HepG2 (cell line): Measurements from ENCODE around the gene CCDC148. TPM values are rescaled to one million over a fixed set of nuclear protein-coding genes. Genes with fewer than 3 reads are reported as not detected.

Source experiments
- ATAC-seq: fragments of 200-7000 bp; cut with Tn5 transposase; 3 replicates; pipeline ENCODE4 v1.9.1; 2020; ENCODE audit warnings: mild to moderate bottlenecking, moderate library complexity
- BruUV-seq: library from RNA; stranded (reverse); fragments of 400-500 nt; replicated peaks from 2 replicates; lab custom pipeline; 2021; lab: Mats Ljungman, UMichigan
- CTCF ChIA-PET: fragments of 300-600 bp; formaldehyde crosslinking; extraction: SDS; loops from one replicate; lab custom pipeline; 2021; ENCODE audit warnings: low total read pairs, inconsistent platforms, low intra/inter-chr PET ratio; lab: Yijun Ruan, JAX
- POLR2A ChIA-PET: fragments of 350-600 bp; sonication (Branson Sonifier 250); formaldehyde crosslinking; loops from one replicate; lab custom pipeline; 2020; ENCODE audit warnings: antibody characterized with exemption, inconsistent platforms; lab: Yijun Ruan, JAX
- DNase-seq: peaks from one replicate; pipeline ENCODE4 v3.0.0-alpha.2; 2015; ENCODE audit warnings: low spot score
- FAIRE-seq: peaks from 3 replicates; lab custom pipeline; 2011; peaks lifted over from hg19 to GRCh38; lab: Jason Lieb, UNC
- H2AFZ ChIP-seq: one replicate; pipeline ENCODE4 v1.6.1; 2011; ENCODE audit warnings: low read length, inconsistent platforms
- H3K27ac ChIP-seq: fragments of 300-600 bp; 3 replicates; pipeline ENCODE4 v1.8.0; 2011; ENCODE audit warnings: mixed run types, mild to moderate bottlenecking, mixed read lengths, low read length, inconsistent platforms; ENCODE audit not compliant: insufficient read depth; ENCODE audit errors: extremely low read length
- H3K27me3 ChIP-seq, 2 experiments: fragments of 200-600 bp in 1 of 2; 2 replicates in 1 of 2; 3 replicates in 1 of 2; pipeline versions ENCODE4 v1.6.0 to v1.8.0; 2011; ENCODE audit warnings: low read length in 2 of 2, mild to moderate bottlenecking in 2 of 2, moderate library complexity in 2 of 2, inconsistent platforms in 1 of 2; ENCODE audit not compliant: insufficient read depth in 2 of 2, control insufficient read depth in 1 of 2
- H3K36me3 ChIP-seq, 2 experiments: fragments of 200-600 bp in 1 of 2; replicated peaks in 1 of 2; 2 replicates in 1 of 2; 3 replicates in 1 of 2; pipeline versions ENCODE4 v1.5.1 to v1.8.0; 2011; ENCODE audit warnings: low read length in 2 of 2, inconsistent platforms in 1 of 2; ENCODE audit not compliant: insufficient read depth in 2 of 2, control insufficient read depth in 1 of 2
- H3K4me1 ChIP-seq: 2 replicates; pipeline ENCODE4 v1.5.1; 2012; ENCODE audit warnings: low read length, inconsistent platforms; ENCODE audit not compliant: insufficient read depth
- H3K4me2 ChIP-seq: 2 replicates; pipeline ENCODE4 v1.6.0; 2011; ENCODE audit warnings: low read depth, low read length, inconsistent platforms
- H3K4me3 ChIP-seq, 3 experiments: fragments of 200-600 bp in 1 of 3; sonication (generic), shearing (Covaris generic) in 1 of 3; replicated peaks in 1 of 3; 2 replicates each; pipeline ENCODE4 v1.5.1; 2011 to 2016; ENCODE audit warnings: low read length in 3 of 3, inconsistent platforms in 2 of 3, low read depth in 2 of 3, mild to moderate bottlenecking in 2 of 3, control low read depth in 1 of 3, mixed read lengths in 1 of 3; ENCODE audit not compliant: insufficient read depth in 1 of 3
- H3K79me2 ChIP-seq: one replicate; pipeline ENCODE4 v1.6.1; 2011; ENCODE audit warnings: low read length, inconsistent platforms; ENCODE audit not compliant: insufficient read depth
- H3K9ac ChIP-seq: 2 replicates; pipeline ENCODE4 v1.6.0; 2011; ENCODE audit warnings: mild to moderate bottlenecking, low read depth, low read length, inconsistent platforms; ENCODE audit not compliant: insufficient read depth
- H3K9me3 ChIP-seq: 2 replicates; pipeline ENCODE4 v1.5.1; 2012; ENCODE audit warnings: mild to moderate bottlenecking, low read length
- H4K20me1 ChIP-seq: 2 replicates; pipeline ENCODE4 v1.6.0; 2011; ENCODE audit warnings: inconsistent platforms, mild to moderate bottlenecking, low read length, moderate library complexity; ENCODE audit not compliant: insufficient read depth
- ATRX ChIP-seq: sonication (generic); formaldehyde crosslinking; IDR thresholded peaks from 2 replicates; pipeline ENCODE4 v1.4.0; 2020; ENCODE audit warnings: missing genetic modification reagents, borderline replicate concordance
- CEBPB ChIP-seq: IDR thresholded peaks from 2 replicates; pipeline ENCODE4 v1.6.1; 2011; ENCODE audit warnings: low read depth, low read length, improper control_type of control experiment, borderline replicate concordance
- CEBPG ChIP-seq: IDR thresholded peaks from 2 replicates; pipeline ENCODE4 v1.6.1; 2016
- GATAD2A ChIP-seq: IDR thresholded peaks from 2 replicates; pipeline ENCODE4 v1.6.1; 2016
- HOXA7 ChIP-seq: sonication (generic); formaldehyde crosslinking; IDR thresholded peaks from 2 replicates; pipeline ENCODE4 v1.8.1; 2022; ENCODE audit warnings: mild to moderate bottlenecking, missing genetic modification reagents, moderate library complexity
- MIER3 ChIP-seq: IDR thresholded peaks from 2 replicates; pipeline ENCODE4 v1.6.1; 2016; ENCODE audit warnings: missing compliant biosample characterization, borderline replicate concordance
- MXD4 ChIP-seq: IDR thresholded peaks from 2 replicates; pipeline ENCODE4 v1.6.1; 2016; ENCODE audit warnings: mild to moderate bottlenecking, missing biosample characterization, missing genetic modification reagents
- SKI ChIP-seq: fragments of 450-650 bp; IDR thresholded peaks from one replicate; pipeline ENCODE4 v1.6.1; 2018; ENCODE audit warnings: mild to moderate bottlenecking; ENCODE audit not compliant: partially characterized antibody
- SMAD1 ChIP-seq: sonication (generic); formaldehyde crosslinking; IDR thresholded peaks from 2 replicates; pipeline ENCODE4 v1.4.0; 2020; ENCODE audit warnings: missing genetic modification reagents, low read depth, mild to moderate bottlenecking, borderline replicate concordance
- TGIF2 ChIP-seq: IDR thresholded peaks from 2 replicates; pipeline ENCODE4 v1.6.1; 2016; ENCODE audit warnings: control low read depth, missing compliant biosample characterization
- ZNF101 ChIP-seq: sonication (generic); formaldehyde crosslinking; IDR thresholded peaks from 2 replicates; pipeline ENCODE4 v1.4.0; 2020; ENCODE audit warnings: mild to moderate bottlenecking, low read depth, missing genetic modification reagents, borderline replicate concordance
- ZNF468 ChIP-seq: sonication (generic); formaldehyde crosslinking; IDR thresholded peaks from 2 replicates; pipeline ENCODE4 v1.8.0; 2022; ENCODE audit warnings: mild to moderate bottlenecking, moderate library complexity, missing genetic modification reagents
- ZNF496 ChIP-seq: sonication (generic); formaldehyde crosslinking; IDR thresholded peaks from 2 replicates; pipeline ENCODE4 v1.8.1; 2023; ENCODE audit warnings: mild to moderate bottlenecking, moderate library complexity, missing genetic modification reagents; ENCODE audit not compliant: insufficient replicate concordance
- ZNF615 ChIP-seq: sonication (generic); formaldehyde crosslinking; IDR thresholded peaks from 2 replicates; pipeline ENCODE4 v1.5.0; 2020; ENCODE audit warnings: mild to moderate bottlenecking, missing genetic modification reagents, borderline replicate concordance
- WGBS: methylation state at CpG from one replicate; pipeline ENCODE4 v1.1.6; 2017; ENCODE audit warnings: low lambda C conversion rate; 5-methylcytosine and 5-hydroxymethylcytosine counted together
- in situ Hi-C: cut with HindIII; loops from 2 replicates; pipeline ENCODE4 v1.10.0; 2017; ENCODE audit warnings: low pct_unique_long_range_greater_than_20kb; ENCODE audit not compliant: extremely low pct_ligation_motif_present
- intact Hi-C: fragments of 100-400 bp; cut with micrococcal nuclease; formaldehyde crosslinking; loops from one replicate; pipeline ENCODE4 v1.10.0; 2022; ENCODE audit not compliant: unreplicated experiment
- polyA plus RNA-seq, 8 experiments: library from polyadenylated mRNA; depleted of rRNA in 3 of 8; stranded (reverse) in 7 of 8; unstranded in 1 of 8; fragments of >200 nt; fragmentation: Illumina TruSeq in 4 of 8; extraction: Trizol in 4 of 8; gene quantifications; 2 replicates each; pipeline versions ENCODE4 v1.2.1 to v1.2.3, GENCODE V29; 2011 to 2016; ENCODE audit warnings: low read depth in 4 of 8, missing spikeins in 1 of 8, mixed read lengths in 1 of 8; ENCODE audit not compliant: insufficient read depth in 1 of 8
- total RNA-seq, 5 experiments: library from RNA; depleted of rRNA; stranded (reverse); fragments of >200 nt; fragmentation: Illumina TruSeq; extraction: Trizol; gene quantifications; 2 replicates each; pipeline ENCODE4 v1.2.3, GENCODE V29; 2016; ENCODE audit warnings: low read depth in 1 of 5
- TF ChIP-seq, protein P1 (sequence below): sonication (generic); formaldehyde crosslinking; IDR thresholded peaks from 2 replicates; pipeline ENCODE4 v1.8.1; 2022; ENCODE audit warnings: low read depth, mild to moderate bottlenecking, missing genetic modification reagents
- TF ChIP-seq, protein P2 (sequence below): IDR thresholded peaks from 2 replicates; pipeline ENCODE4 v1.6.1; 2012; ENCODE audit warnings: low read depth, low read length, improper control_type of control experiment
- TF ChIP-seq, protein P3 (sequence below): IDR thresholded peaks from 2 replicates; pipeline ENCODE4 v1.4.0; 2020; ENCODE audit warnings: mild to moderate bottlenecking, missing genetic modification reagents

The CCDC148 gene
- total and polyA plus RNA-seq, 2 of the 13 experiments (the other 11 are each of a cell fraction or from before 2014, with no cell fraction given), result 0.30 to 0.49 TPM

DNA sequence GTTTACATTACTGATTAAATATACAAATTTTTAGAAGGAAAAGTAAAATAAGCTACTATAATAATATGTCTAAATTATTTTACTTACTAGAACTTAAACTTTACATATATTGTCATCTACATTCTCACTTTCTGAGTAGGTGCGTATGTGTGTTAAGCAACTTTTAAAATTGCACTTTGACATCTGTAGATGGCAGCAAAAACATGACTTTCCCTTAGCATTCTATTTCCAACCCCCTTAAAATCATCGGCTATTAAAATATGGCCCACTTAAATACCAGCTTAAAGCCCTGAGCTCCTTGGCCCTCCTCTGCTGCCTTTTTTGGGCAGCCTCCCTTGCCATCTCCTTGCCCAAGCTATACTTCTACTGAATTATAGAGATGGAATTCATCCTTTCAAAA lies 276.9 kb downstream of the CCDC148 start:
- Histone ChIP-seq H2AFZ (no peak overlapping the region), H3K4me1 (peaks cover 51% of the 10 kb centered on the region), H3K79me2 (no peaks in the 10 kb centered on the region), H3K27ac (no peak overlapping the region), H3K4me3 (no peak overlapping the region), H4K20me1 (no peaks in the 10 kb centered on the region), H3K4me2 (no peak overlapping the region), H3K27me3 (no peaks in the 10 kb centered on the region), H3K9me3 (no peaks in the 10 kb centered on the region), H3K9ac (no peak overlapping the region), H3K36me3 (no peaks in the 10 kb centered on the region)
- peak; percentile 82 for ATAC-seq
- peak; percentile 35 for DNase-seq
- POLR2A ChIA-PET, result interaction anchor here (1.1 to 3.3 kb wide), 4 partner anchors 8 to 278 kb away, joined by 3 to 11 read pairs (median 6); partner anchors contain the start of genes CCDC148 and PKP4
- CTCF ChIA-PET, result interaction anchor here (1.0 to 1.6 kb wide), 2 partner anchors 84 to 566 kb away, joined by 3 to 6 read pairs; no protein-coding TSS in a partner anchor
- in situ Hi-C loops (loop anchor here (5.0 to 10.0 kb wide), 2 partner anchors 135 to 278 kb away; partner anchors contain the start of genes CCDC148 and PKP4), intact Hi-C loops (loop anchor here (1.0 to 5.0 kb wide), 5 partner anchors 82 to 566 kb away; no protein-coding TSS in a partner anchor)
- no peak for FAIRE-seq
- no TSS peak for BruUV-seq
- 17% methylated on average over 2 of the region's 2 CpGs for WGBS
- TF ChIP-seq, protein P1, sequence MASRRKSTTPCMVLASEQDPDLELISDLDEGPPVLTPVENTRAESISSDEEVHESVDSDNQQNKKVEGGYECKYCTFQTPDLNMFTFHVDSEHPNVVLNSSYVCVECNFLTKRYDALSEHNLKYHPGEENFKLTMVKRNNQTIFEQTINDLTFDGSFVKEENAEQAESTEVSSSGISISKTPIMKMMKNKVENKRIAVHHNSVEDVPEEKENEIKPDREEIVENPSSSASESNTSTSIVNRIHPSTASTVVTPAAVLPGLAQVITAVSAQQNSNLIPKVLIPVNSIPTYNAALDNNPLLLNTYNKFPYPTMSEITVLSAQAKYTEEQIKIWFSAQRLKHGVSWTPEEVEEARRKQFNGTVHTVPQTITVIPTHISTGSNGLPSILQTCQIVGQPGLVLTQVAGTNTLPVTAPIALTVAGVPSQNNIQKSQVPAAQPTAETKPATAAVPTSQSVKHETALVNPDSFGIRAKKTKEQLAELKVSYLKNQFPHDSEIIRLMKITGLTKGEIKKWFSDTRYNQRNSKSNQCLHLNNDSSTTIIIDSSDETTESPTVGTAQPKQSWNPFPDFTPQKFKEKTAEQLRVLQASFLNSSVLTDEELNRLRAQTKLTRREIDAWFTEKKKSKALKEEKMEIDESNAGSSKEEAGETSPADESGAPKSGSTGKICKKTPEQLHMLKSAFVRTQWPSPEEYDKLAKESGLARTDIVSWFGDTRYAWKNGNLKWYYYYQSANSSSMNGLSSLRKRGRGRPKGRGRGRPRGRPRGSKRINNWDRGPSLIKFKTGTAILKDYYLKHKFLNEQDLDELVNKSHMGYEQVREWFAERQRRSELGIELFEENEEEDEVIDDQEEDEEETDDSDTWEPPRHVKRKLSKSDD (CRISPR knock-in tag), result no peak
- TF ChIP-seq ZNF101 (CRISPR knock-in tag), result no peak
- TF ChIP-seq SMAD1 (CRISPR knock-in tag), result no peak
- TF ChIP-seq SKI, result no peak
- TF ChIP-seq, protein P2, sequence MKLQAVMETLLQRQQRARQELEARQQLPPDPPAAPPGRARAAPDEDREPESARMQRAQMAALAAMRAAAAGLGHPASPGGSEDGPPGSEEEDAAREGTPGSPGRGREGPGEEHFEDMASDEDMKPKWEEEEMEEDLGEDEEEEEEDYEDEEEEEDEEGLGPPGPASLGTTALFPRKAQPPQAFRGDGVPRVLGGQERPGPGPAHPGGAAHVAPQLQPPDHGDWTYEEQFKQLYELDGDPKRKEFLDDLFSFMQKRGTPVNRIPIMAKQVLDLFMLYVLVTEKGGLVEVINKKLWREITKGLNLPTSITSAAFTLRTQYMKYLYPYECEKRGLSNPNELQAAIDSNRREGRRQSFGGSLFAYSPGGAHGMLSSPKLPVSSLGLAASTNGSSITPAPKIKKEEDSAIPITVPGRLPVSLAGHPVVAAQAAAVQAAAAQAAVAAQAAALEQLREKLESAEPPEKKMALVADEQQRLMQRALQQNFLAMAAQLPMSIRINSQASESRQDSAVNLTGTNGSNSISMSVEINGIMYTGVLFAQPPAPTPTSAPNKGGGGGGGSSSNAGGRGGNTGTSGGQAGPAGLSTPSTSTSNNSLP, result no peak
- no peak for TF ChIP-seq MIER3 (CRISPR knock-in tag)
- no peak for TF ChIP-seq ZNF615 (CRISPR knock-in tag)
- peak; percentile 88 for TF ChIP-seq CEBPG (CRISPR knock-in tag)
- no peak for TF ChIP-seq HOXA7 (CRISPR knock-in tag)
- TF ChIP-seq ZNF496, result no peak
- no peak for TF ChIP-seq ATRX (CRISPR knock-in tag)
- TF ChIP-seq TGIF2 (CRISPR knock-in tag), result peak; percentile 19; the same call in 1 of the 2 replicates
- TF ChIP-seq CEBPB, result peak; percentile 70; the same call in 1 of the 2 replicates
- TF ChIP-seq, protein P3, sequence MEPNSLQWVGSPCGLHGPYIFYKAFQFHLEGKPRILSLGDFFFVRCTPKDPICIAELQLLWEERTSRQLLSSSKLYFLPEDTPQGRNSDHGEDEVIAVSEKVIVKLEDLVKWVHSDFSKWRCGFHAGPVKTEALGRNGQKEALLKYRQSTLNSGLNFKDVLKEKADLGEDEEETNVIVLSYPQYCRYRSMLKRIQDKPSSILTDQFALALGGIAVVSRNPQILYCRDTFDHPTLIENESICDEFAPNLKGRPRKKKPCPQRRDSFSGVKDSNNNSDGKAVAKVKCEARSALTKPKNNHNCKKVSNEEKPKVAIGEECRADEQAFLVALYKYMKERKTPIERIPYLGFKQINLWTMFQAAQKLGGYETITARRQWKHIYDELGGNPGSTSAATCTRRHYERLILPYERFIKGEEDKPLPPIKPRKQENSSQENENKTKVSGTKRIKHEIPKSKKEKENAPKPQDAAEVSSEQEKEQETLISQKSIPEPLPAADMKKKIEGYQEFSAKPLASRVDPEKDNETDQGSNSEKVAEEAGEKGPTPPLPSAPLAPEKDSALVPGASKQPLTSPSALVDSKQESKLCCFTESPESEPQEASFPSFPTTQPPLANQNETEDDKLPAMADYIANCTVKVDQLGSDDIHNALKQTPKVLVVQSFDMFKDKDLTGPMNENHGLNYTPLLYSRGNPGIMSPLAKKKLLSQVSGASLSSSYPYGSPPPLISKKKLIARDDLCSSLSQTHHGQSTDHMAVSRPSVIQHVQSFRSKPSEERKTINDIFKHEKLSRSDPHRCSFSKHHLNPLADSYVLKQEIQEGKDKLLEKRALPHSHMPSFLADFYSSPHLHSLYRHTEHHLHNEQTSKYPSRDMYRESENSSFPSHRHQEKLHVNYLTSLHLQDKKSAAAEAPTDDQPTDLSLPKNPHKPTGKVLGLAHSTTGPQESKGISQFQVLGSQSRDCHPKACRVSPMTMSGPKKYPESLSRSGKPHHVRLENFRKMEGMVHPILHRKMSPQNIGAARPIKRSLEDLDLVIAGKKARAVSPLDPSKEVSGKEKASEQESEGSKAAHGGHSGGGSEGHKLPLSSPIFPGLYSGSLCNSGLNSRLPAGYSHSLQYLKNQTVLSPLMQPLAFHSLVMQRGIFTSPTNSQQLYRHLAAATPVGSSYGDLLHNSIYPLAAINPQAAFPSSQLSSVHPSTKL (CRISPR knock-in tag), result peak; percentile 53; the same call in 1 of the 2 replicates
- no peak for TF ChIP-seq MXD4 (CRISPR knock-in tag)
- TF ChIP-seq GATAD2A, result peak; percentile 55
- TF ChIP-seq ZNF468, result no peak
